D721Med (cell line): ENCODE results near the gene SPIB.

Experiments used
- DNase-seq: peaks from one replicate; pipeline ENCODE4 v3.0.0; 2011; ENCODE audit warnings: low spot score; ENCODE audit not compliant: insufficient read length
- FAIRE-seq: peaks from 2 replicates; lab custom pipeline; 2011; peaks lifted over from hg19 to GRCh38; lab: Jason Lieb, UNC
- CTCF ChIP-seq: IDR thresholded peaks from 2 replicates; pipeline ENCODE4 v1.5.1; 2012; ENCODE audit warnings: mild to moderate bottlenecking, control low read depth; ENCODE audit not compliant: insufficient read depth; ENCODE audit errors: missing control alignments

The SPIB gene

GRCh38 chr19:50414864-50415660 is 3.7 kb upstream of the SPIB start:
- peak; percentile 51 for TF ChIP-seq CTCF
- DNase-seq: peak; percentile 74
- FAIRE-seq: no peak

- DNase-seq (no peak), FAIRE-seq (no peak)
- TF ChIP-seq CTCF: no peak
Measured at GRCh38 chr19:50415661-50416033, 3.1 kb upstream of the SPIB start.

GRCh38 chr19:50416034-50416977 is 2.4 kb upstream of the SPIB start:
- FAIRE-seq (no peak), DNase-seq (no peak)
- TF ChIP-seq CTCF: no peak

- no peak for FAIRE-seq
- TF ChIP-seq CTCF: no peak
- DNase-seq: no peak
Measured at GRCh38 chr19:50417111-50418081, 1.3 kb upstream of the SPIB start.

- no peak for DNase-seq
- TF ChIP-seq CTCF: no peak
- FAIRE-seq: no peak
Measured at GRCh38 chr19:50419022-50419579, 363 bp downstream of the SPIB start.

GRCh38 chr19:50419580-50420035 is 870 bp downstream of the SPIB start:
- DNase-seq: no peak
- no peak for TF ChIP-seq CTCF
- no peak for FAIRE-seq
